IMR-90 (cell line): Measurements from ENCODE around the gene RAD51B.

Source experiments
- BHLHE40 ChIP-seq: fragments of 150-350 bp; IDR thresholded peaks from 2 replicates; pipeline ENCODE4 v1.6.1; 2016; ENCODE audit warnings: mild to moderate bottlenecking, low read depth, low read length
- CEBPB ChIP-seq: IDR thresholded peaks from 2 replicates; pipeline ENCODE4 v1.6.1; 2012; ENCODE audit warnings: low read depth, low read length, improper control_type of control experiment
- FOS ChIP-seq: fragments of 150-350 bp; IDR thresholded peaks from 2 replicates; pipeline ENCODE4 v1.6.1; 2016; ENCODE audit warnings: low read depth, low read length
- MXI1 ChIP-seq: IDR thresholded peaks from 2 replicates; pipeline ENCODE4 v1.6.1; 2012; ENCODE audit warnings: low read depth, mild to moderate bottlenecking, low read length, moderate library complexity, borderline replicate concordance
- POLR2A ChIP-seq: IDR thresholded peaks from 2 replicates; pipeline ENCODE4 v1.6.1; 2012; ENCODE audit warnings: mild to moderate bottlenecking, low read depth, low read length
- RCOR1 ChIP-seq: IDR thresholded peaks from 2 replicates; pipeline ENCODE4 v1.6.1; 2012; ENCODE audit warnings: mild to moderate bottlenecking, low read length, improper control_type of control experiment; ENCODE audit not compliant: insufficient replicate concordance
- RFX5 ChIP-seq: IDR thresholded peaks from 2 replicates; pipeline ENCODE4 v1.8.0; 2012; ENCODE audit warnings: low read depth, mild to moderate bottlenecking, low read length, moderate library complexity
- SMC3 ChIP-seq: fragments of 150-350 bp; IDR thresholded peaks from 2 replicates; pipeline ENCODE4 v1.6.1; 2016; ENCODE audit warnings: low read depth, mild to moderate bottlenecking, antibody characterized with exemption, low read length, moderate library complexity
- TF ChIP-seq, protein P1 (sequence below): conservative IDR thresholded peaks from 2 replicates; pipeline ENCODE4 v1.5.1; 2012; ENCODE audit warnings: mild to moderate bottlenecking, low read depth, low read length, improper control_type of control experiment
- TF ChIP-seq, protein P2 (sequence below): fragments of 150-350 bp; IDR thresholded peaks from 2 replicates; pipeline ENCODE4 v1.6.1; 2017; ENCODE audit warnings: mild to moderate bottlenecking, antibody characterized with exemption, low read length, low read depth
- TF ChIP-seq, protein P3 (sequence below): fragments of 150-350 bp; IDR thresholded peaks from 2 replicates; pipeline ENCODE4 v1.6.1; 2016; ENCODE audit warnings: low read depth, mild to moderate bottlenecking, low read length, moderate library complexity, borderline replicate concordance

DNA sequence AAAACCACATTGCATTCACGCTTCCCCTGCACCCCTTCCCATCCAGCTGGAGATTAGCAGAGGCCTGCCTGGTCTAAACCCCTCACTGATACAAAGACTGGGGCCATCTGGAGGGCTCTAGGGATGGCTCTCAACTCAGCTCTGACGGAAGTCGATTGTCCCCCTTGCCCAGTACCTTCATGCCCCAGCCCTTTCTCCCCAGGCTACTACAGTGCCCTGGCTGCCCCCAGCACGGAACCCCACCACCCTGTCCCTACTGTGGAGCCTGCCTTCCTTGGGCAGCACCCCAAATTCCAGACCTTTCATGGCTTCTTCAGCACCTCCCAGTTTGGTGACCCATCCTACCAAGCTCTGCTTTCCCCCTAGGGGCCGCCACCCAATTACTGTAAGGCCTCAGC lies 947.7 kb downstream of the RAD51B start:
- TF ChIP-seq, protein P1, sequence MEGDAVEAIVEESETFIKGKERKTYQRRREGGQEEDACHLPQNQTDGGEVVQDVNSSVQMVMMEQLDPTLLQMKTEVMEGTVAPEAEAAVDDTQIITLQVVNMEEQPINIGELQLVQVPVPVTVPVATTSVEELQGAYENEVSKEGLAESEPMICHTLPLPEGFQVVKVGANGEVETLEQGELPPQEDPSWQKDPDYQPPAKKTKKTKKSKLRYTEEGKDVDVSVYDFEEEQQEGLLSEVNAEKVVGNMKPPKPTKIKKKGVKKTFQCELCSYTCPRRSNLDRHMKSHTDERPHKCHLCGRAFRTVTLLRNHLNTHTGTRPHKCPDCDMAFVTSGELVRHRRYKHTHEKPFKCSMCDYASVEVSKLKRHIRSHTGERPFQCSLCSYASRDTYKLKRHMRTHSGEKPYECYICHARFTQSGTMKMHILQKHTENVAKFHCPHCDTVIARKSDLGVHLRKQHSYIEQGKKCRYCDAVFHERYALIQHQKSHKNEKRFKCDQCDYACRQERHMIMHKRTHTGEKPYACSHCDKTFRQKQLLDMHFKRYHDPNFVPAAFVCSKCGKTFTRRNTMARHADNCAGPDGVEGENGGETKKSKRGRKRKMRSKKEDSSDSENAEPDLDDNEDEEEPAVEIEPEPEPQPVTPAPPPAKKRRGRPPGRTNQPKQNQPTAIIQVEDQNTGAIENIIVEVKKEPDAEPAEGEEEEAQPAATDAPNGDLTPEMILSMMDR = no peak
- no peak for TF ChIP-seq RCOR1
- TF ChIP-seq, protein P2, sequence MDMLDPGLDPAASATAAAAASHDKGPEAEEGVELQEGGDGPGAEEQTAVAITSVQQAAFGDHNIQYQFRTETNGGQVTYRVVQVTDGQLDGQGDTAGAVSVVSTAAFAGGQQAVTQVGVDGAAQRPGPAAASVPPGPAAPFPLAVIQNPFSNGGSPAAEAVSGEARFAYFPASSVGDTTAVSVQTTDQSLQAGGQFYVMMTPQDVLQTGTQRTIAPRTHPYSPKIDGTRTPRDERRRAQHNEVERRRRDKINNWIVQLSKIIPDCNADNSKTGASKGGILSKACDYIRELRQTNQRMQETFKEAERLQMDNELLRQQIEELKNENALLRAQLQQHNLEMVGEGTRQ = no peak
- no peak for TF ChIP-seq RFX5
- no peak for TF ChIP-seq CEBPB
- TF ChIP-seq, protein P3, sequence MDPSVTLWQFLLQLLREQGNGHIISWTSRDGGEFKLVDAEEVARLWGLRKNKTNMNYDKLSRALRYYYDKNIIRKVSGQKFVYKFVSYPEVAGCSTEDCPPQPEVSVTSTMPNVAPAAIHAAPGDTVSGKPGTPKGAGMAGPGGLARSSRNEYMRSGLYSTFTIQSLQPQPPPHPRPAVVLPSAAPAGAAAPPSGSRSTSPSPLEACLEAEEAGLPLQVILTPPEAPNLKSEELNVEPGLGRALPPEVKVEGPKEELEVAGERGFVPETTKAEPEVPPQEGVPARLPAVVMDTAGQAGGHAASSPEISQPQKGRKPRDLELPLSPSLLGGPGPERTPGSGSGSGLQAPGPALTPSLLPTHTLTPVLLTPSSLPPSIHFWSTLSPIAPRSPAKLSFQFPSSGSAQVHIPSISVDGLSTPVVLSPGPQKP = no peak
- TF ChIP-seq SMC3 = no peak
- no peak for TF ChIP-seq POLR2A
- no peak for TF ChIP-seq FOS
- no peak for TF ChIP-seq MXI1
- TF ChIP-seq BHLHE40 = no peak
